ENCODE results near the gene FETUB. TPM values are rescaled to one million over a fixed set of nuclear protein-coding genes. Genes with fewer than 3 reads are reported as not detected.

The FETUB gene
- total and polyA plus RNA-seq, 4 donors: not detected

- ATAC-seq (ENCODE audit: insufficient read depth, low FRiP score) (no peak), DNase-seq (no peak)
- Histone ChIP-seq H3K36me3 (ENCODE audit: control insufficient read depth in 4 of 4, insufficient read depth in 4 of 4, low read length in 4 of 4) (no peaks in the 10 kb centered on the region), H3K9ac (ENCODE audit: insufficient read depth in 1 of 2, low read length in 2 of 2) (no peak overlapping the region), H3K9me3 (ENCODE audit: control insufficient read depth in 4 of 4, insufficient read depth in 3 of 4, low read length in 3 of 4) (no peaks in the 10 kb centered on the region), H3K27ac (ENCODE audit: low read depth in 1 of 2, low read length in 1 of 2) (no peak overlapping the region), H3K4me3 (no peak overlapping the region), H3K4me1 (ENCODE audit: control insufficient read depth in 5 of 5, insufficient read depth in 5 of 5, low read length in 5 of 5) (no peaks in the 10 kb centered on the region), H3K27me3 (ENCODE audit: control insufficient read depth in 3 of 3, insufficient read depth in 3 of 3, low read length in 2 of 3) (no peaks in the 10 kb centered on the region)
- WGBS, 2 donors: 82 to 89% methylated on average over 5 of the region's 5 CpGs
- no peak for TF ChIP-seq CTCF (IDR thresholded peaks at IDR 0.05; ENCODE audit: control extremely low read depth, extremely low read depth)
Observed at GRCh38 chr3:186605561-186606545, 34.3 kb upstream of the FETUB start.

GRCh38 chr3:186608624-186609215 lies 31.5 kb upstream of the FETUB start:
- H3K4me3 ChIP-seq: no peak overlapping the region
- H3K9me3 ChIP-seq (ENCODE audit: control insufficient read depth in 4 of 4, insufficient read depth in 3 of 4, low read length in 3 of 4): no peaks in the 10 kb centered on the region
- ATAC-seq (ENCODE audit: insufficient read depth, low FRiP score) (no peak), DNase-seq (no peak)
- H3K9ac ChIP-seq (ENCODE audit: insufficient read depth in 1 of 2, low read length in 2 of 2): no peak overlapping the region
- no peaks in the 10 kb centered on the region for H3K4me1 ChIP-seq (ENCODE audit: control insufficient read depth in 5 of 5, insufficient read depth in 5 of 5, low read length in 5 of 5)
- no peak overlapping the region for H3K27ac ChIP-seq (ENCODE audit: low read depth in 1 of 2, low read length in 1 of 2)
- TF ChIP-seq CTCF (IDR thresholded peaks at IDR 0.05; ENCODE audit: control extremely low read depth, extremely low read depth): no peak
- H3K27me3 ChIP-seq (ENCODE audit: control insufficient read depth in 3 of 3, insufficient read depth in 3 of 3, low read length in 2 of 3): peaks cover 0 to 4% (median 0%) of the 10 kb centered on the region in 3 donors
- WGBS, 2 donors: 87 to 98% methylated on average over 2 of the region's 2 CpGs
- H3K36me3 ChIP-seq (ENCODE audit: control insufficient read depth in 4 of 4, insufficient read depth in 4 of 4, low read length in 4 of 4): no peaks in the 10 kb centered on the region

DNA sequence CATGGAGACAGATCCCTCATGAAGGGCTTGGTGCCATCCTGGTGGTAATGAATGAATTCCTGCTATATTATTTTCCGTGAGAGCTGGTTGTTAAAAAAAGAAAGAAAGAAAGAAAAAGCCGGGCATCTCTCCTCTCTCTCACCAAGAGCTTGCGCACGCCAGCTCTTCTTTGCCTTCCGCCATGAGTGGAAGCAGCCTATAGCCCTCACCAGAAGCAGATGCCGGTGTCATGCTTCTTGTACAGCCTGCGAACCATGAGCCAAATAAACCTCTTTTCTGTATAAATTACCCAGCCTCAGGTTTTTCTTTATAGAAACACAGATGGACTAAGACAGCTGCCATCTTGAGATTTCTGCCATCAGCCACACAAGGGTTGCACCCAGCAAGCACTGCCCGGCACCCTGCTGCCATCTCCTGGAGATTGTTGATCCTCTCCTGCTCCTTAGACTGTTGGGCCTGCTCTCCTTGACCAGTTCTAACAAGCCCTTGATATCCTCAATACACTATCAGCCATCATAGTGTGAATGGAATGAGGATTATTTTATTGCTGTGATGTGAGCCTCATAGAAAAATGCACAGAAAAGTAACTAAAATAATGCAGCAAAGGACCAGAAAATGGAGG lies 30.8 kb upstream of the FETUB start:
- Histone ChIP-seq H3K27ac (ENCODE audit: low read depth in 1 of 2, low read length in 1 of 2) (no peak overlapping the region), H3K27me3 (ENCODE audit: control insufficient read depth in 3 of 3, insufficient read depth in 3 of 3, low read length in 2 of 3) (peaks cover 0 to 4% (median 0%) of the 10 kb centered on the region in 3 donors), H3K9ac (ENCODE audit: insufficient read depth in 1 of 2, low read length in 2 of 2) (no peak overlapping the region), H3K4me3 (no peak overlapping the region), H3K9me3 (ENCODE audit: control insufficient read depth in 4 of 4, insufficient read depth in 3 of 4, low read length in 3 of 4) (no peaks in the 10 kb centered on the region), H3K4me1 (ENCODE audit: control insufficient read depth in 5 of 5, insufficient read depth in 5 of 5, low read length in 5 of 5) (no peaks in the 10 kb centered on the region), H3K36me3 (ENCODE audit: control insufficient read depth in 4 of 4, insufficient read depth in 4 of 4, low read length in 4 of 4) (no peaks in the 10 kb centered on the region)
- no peak for ATAC-seq (ENCODE audit: insufficient read depth, low FRiP score)
- 92 to 95% methylated on average over 8 of the region's 8 CpGs for WGBS, 2 donors
- no peak for TF ChIP-seq CTCF (IDR thresholded peaks at IDR 0.05; ENCODE audit: control extremely low read depth, extremely low read depth)
- no peak for DNase-seq
